ENCODE measurements around the gene FAM228B. TPM values are rescaled to one million over a fixed set of nuclear protein-coding genes. Genes with fewer than 3 reads are reported as not detected.

FAM228B gene
- total and polyA plus RNA-seq, 4 experiments from 2014 or later: 4.5 to 24.4 (median 12.3) TPM

DNA sequence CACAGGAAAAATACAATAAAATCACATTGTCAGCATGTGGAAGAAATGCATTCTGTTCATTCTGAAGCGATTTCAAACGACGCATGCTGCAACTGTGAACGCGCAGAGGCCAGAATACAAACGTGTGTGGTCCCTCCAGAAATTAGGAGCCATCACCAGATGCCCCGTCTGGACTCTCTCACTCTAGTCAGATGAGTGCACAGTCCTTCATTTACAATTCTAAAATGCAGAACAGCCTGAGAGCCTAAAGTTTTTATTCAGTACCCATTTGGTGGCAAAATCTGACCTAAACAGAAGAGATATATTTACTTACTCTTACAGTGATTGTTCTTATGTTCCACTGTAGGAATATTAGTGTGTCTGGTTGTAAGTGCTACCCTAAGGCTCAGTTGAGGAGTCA is 88.1 kb downstream of the FAM228B start:
- Mint-ChIP-seq H3K27me3 (no peaks in the 10 kb centered on the region), H3K4me1 (peaks cover 4 to 11% (median 5%) of the 10 kb centered on the region in 4 donors), H3K4me3 (no peak overlapping the region), H3K36me3 (peaks cover 75 to 85% of the 10 kb centered on the region in 2 donors), H3K27ac (no peak overlapping the region), H3K9me3 (no peaks in the 10 kb centered on the region)
- DNase-seq: no peak
- POLR2A ChIA-PET (ENCODE audit: partially characterized antibody): no interaction called here
- no peak overlapping the region for H3K27ac ChIP-seq (ENCODE audit: low read depth, low read length)
- H3K4me3 ChIP-seq (ENCODE audit: low read length in 2 of 2): no peak overlapping the region
- peaks cover 53% of the 10 kb centered on the region for H3K36me3 ChIP-seq (ENCODE audit: insufficient read depth, low read length)
- peaks cover 6% of the 10 kb centered on the region for H3K4me1 ChIP-seq (ENCODE audit: insufficient read depth, low read length)
- intact Hi-C loops (cut with micrococcal nuclease): no loop called here
- CTCF ChIA-PET (ENCODE audit: partially characterized antibody): no interaction called here
- no peaks in the 10 kb centered on the region for H3K9me3 ChIP-seq (ENCODE audit: control insufficient read depth in 1 of 2, low read length in 2 of 2)
- H3K27me3 ChIP-seq (ENCODE audit: insufficient read depth, low read length): no peaks in the 10 kb centered on the region

DNA sequence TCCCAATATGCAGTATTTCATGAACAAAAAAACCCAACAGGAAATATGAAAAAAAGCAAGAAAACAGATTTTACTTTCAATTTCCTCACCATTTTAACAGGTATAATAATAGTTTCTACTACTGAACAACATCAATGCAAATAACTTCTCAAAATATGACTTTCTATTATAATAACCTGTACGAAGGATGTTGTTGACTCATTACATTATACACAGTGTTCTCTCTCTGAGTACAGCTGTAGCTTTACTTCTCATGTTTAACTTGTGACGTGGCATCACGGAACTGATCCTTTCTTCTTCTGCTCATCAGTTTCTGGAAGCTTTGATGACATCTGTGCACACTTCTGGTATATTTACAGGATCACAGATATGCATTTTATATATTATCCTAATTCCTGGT is 91.6 kb downstream of the FAM228B start:
- Mint-ChIP-seq H3K27me3 (no peaks in the 10 kb centered on the region), H3K9me3 (peaks cover 0 to 2% (median 0%) of the 10 kb centered on the region in 8 donors), H3K4me1 (peaks cover 4 to 11% (median 5%) of the 10 kb centered on the region in 4 donors), H3K36me3 (peaks cover 61 to 77% of the 10 kb centered on the region in 2 donors), H3K27ac (peak overlapping the region in 3 of 7 donors; percentile 30 to 86 (median 82)), H3K4me3 (peak overlapping the region in 4 of 8 donors; percentile 5 to 38 (median 30))
- intact Hi-C loops (cut with micrococcal nuclease): no loop called here
- Histone ChIP-seq H3K27me3 (ENCODE audit: insufficient read depth, low read length) (no peaks in the 10 kb centered on the region), H3K36me3 (ENCODE audit: insufficient read depth, low read length) (peaks cover 31% of the 10 kb centered on the region), H3K4me1 (ENCODE audit: insufficient read depth, low read length) (peaks cover 6% of the 10 kb centered on the region), H3K9me3 (ENCODE audit: control insufficient read depth in 1 of 2, low read length in 2 of 2) (no peaks in the 10 kb centered on the region), H3K4me3 (ENCODE audit: low read length in 2 of 2) (no peak overlapping the region), H3K27ac (ENCODE audit: low read depth, low read length) (peak overlapping the region; percentile 6)
- POLR2A ChIA-PET (ENCODE audit: partially characterized antibody): no interaction called here
- DNase-seq: peak in 4 of 5 donors; percentile 4 to 12 (median 8)
- CTCF ChIA-PET (ENCODE audit: partially characterized antibody): no interaction called here

Other genes with a start within 250 kb of the FAM228B start
- 10 to 100 TPM; 38.7 to 44.4 TPM for gene ATAD2B, start 196.3 kb upstream of the FAM228B start, total RNA-seq
- gene ATAD2B, start 196.3 kb upstream of the FAM228B start, polyA plus RNA-seq: 1 to 10 TPM; 3.8 to 7.1 TPM
- 10 to 100 TPM; 14.5 to 15.0 TPM for gene UBXN2A, start 183.0 kb upstream of the FAM228B start, total RNA-seq
- gene UBXN2A, start 183.0 kb upstream of the FAM228B start, polyA plus RNA-seq: 10 to 100 TPM in 1 of 2 donors, 1 to 10 TPM in 1; 9.7 to 12.4 TPM
- not detected for gene MFSD2B, start 113.4 kb upstream of the FAM228B start, total RNA-seq
- gene MFSD2B, start 113.4 kb upstream of the FAM228B start, polyA plus RNA-seq: not detected
- gene WDCP, start 76.1 kb upstream of the FAM228B start, total RNA-seq: 10 to 100 TPM; 17.5 to 20.5 TPM
- gene WDCP, start 76.1 kb upstream of the FAM228B start, polyA plus RNA-seq: 1 to 10 TPM; 4.8 to 5.1 TPM
- gene FKBP1B, start 73.7 kb upstream of the FAM228B start, total RNA-seq: 1 to 10 TPM in 1 of 2 experiments, under 1 TPM in 1; 0.58 to 1.3 TPM
- gene FKBP1B, start 73.7 kb upstream of the FAM228B start, polyA plus RNA-seq: 1 to 10 TPM; 2.3 to 2.5 TPM
- gene SF3B6, start 47.1 kb upstream of the FAM228B start, total RNA-seq: 10 to 100 TPM; 50.0 to 55.3 TPM
- 100 to 1,000 TPM; 180 to 238 TPM for gene SF3B6, start 47.1 kb upstream of the FAM228B start, polyA plus RNA-seq
- under 1 TPM; 0.20 to 0.47 TPM for gene TP53I3, start 38.6 kb upstream of the FAM228B start, total RNA-seq
- gene TP53I3, start 38.6 kb upstream of the FAM228B start, polyA plus RNA-seq: under 1 TPM in 1 of 2 donors, not detected in 1; 0.15 TPM
- gene PFN4, start 135 bp upstream of the FAM228B start, total RNA-seq: not detected
- gene PFN4, start 135 bp upstream of the FAM228B start, polyA plus RNA-seq: not detected
- under 1 TPM; 0.36 to 0.81 TPM for gene FAM228A, start 51.6 kb downstream of the FAM228B start, total RNA-seq
- gene FAM228A, start 51.6 kb downstream of the FAM228B start, polyA plus RNA-seq: under 1 TPM in 1 of 2 donors, not detected in 1; 0.28 TPM
- 100 to 1,000 TPM; 133 to 135 TPM for gene ITSN2, start 237.1 kb downstream of the FAM228B start, total RNA-seq
- 10 to 100 TPM; 39.8 to 72.1 TPM for gene ITSN2, start 237.1 kb downstream of the FAM228B start, polyA plus RNA-seq

All from CD4-positive, alpha-beta memory T cell (primary cell).